ENCODE data around the gene PRKAG1.

The PRKAG1 gene

GRCh38 chr12:49026101-49026500 is 7.5 kb upstream of the PRKAG1 start:
- no peak for TF ChIP-seq CTCF (IDR thresholded peaks at IDR 0.05; ENCODE audit: insufficient read depth, missing control alignments)
- DNase-seq (ENCODE audit: insufficient read length, low spot score) (peak; percentile 6), FAIRE-seq (no peak)

GRCh38 chr12:49025463-49025862 is 6.9 kb upstream of the PRKAG1 start:
- DNase-seq (ENCODE audit: insufficient read length, low spot score), result no peak
- TF ChIP-seq CTCF (IDR thresholded peaks at IDR 0.05; ENCODE audit: insufficient read depth, missing control alignments), result no peak
- no peak for FAIRE-seq

DNA sequence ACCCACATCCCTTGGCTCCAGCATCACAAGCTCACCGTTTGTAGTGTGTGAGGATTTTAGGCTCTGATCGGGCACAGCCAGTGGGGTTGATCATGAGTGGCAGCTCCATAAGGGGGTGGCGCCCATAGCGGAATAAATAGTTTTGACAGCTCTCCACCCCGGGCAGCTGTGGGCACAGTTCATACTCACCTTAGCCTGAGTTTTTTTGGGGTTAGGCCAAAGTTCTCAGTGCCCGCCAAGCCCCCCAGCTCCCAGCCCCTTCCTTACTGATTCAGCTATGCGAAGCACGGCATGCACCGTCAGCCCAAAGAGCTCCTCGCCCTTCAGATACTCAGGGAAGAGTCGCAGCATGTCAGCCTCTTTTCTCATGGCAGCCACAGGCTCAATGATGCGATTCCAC is 6.0 kb upstream of the PRKAG1 start:
- no peak for DNase-seq (ENCODE audit: insufficient read length, low spot score)
- FAIRE-seq, result no peak
- TF ChIP-seq CTCF (IDR thresholded peaks at IDR 0.05; ENCODE audit: insufficient read depth, missing control alignments), result no peak

DNA sequence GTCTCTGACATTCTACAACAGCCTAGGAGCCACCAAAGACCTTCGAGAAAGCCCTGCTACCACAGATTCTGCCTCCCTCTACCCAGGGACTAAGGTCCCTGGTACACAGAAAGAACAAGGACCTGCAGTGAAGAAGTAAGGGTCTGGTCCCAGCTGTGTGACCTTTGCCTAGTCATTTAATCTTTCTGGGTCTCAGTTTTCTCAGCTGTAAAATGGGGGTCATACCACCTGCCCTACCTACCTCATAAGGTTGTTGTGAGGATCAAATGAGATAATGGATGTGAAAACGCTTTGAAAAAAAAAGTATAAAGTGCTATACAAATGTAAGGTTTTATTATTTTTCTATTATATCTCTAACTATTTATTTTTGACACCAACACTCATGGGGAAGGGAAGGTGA is 5.2 kb upstream of the PRKAG1 start:
- DNase-seq (ENCODE audit: insufficient read length, low spot score) (no peak), FAIRE-seq (no peak)
- no peak for TF ChIP-seq CTCF (IDR thresholded peaks at IDR 0.05; ENCODE audit: insufficient read depth, missing control alignments)

DNA sequence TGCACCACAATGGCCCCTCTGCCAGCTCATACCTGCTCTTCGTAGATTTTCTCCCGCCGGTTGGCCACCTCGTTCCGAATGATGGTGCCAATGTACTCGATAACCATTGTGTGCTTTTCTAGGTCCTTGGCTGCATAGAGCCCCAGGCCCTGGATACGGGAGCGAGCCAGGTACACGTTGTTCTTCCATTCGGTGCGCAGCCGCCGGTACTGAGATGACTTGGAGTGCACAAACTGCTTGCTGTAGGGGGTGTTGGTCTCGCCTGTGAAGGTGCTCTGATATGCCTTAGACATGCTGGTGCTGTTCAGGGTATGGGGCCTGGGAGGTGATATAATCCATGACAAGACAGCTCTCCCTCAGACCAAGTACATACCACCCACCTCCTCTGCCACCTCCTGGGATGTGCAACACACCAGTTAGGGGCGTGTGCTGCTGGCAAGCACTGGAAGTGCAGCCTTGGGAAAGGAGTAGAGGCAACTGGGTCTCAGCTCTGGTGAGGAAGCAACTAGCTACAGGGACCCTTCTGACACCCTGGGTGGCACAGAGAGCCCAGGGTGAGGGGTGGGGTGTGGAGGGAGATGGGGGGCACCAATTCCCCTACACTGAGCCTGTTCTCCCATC is 4.1 kb upstream of the PRKAG1 start:
- no peak for FAIRE-seq
- TF ChIP-seq CTCF (IDR thresholded peaks at IDR 0.05; ENCODE audit: insufficient read depth, missing control alignments), result no peak
- DNase-seq (ENCODE audit: insufficient read length, low spot score), result peak; percentile 1

DNA sequence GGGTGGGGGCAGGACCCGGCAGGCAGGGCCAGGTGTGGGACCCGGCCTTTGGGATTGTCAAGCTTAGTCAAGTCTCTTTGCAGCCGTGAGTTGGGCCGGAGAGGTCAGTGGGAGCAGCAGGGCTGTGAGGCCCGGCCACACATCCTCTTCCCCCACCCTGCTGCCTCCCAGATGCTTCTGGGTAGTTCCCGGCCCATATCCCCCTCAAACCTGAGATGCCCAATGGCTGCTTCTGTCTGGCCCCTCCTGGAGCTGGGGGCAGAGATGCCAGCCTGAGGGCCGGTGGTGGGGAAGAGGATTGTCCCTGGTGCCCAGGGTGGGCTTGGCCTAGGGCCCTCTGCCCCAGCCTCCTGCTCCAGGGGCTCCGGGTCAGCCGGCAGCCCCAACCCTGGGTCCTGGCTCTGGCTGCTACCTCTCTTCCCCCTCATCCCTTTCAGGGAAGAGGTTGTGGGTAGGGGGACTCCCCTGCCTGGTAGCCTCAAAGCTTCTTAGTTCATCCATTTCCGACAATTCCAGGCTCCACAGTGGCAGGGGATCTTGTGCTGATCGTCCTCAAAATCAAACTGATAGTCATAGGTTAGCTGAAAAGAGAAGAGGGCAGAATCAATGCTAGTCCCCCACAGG is 2.8 kb upstream of the PRKAG1 start:
- DNase-seq (ENCODE audit: insufficient read length, low spot score), result peak; percentile 22
- TF ChIP-seq CTCF (IDR thresholded peaks at IDR 0.05; ENCODE audit: insufficient read depth, missing control alignments), result no peak
- no peak for FAIRE-seq

- DNase-seq (ENCODE audit: insufficient read length, low spot score) (peak; percentile 17), FAIRE-seq (no peak)
- TF ChIP-seq CTCF (IDR thresholded peaks at IDR 0.05; ENCODE audit: insufficient read depth, missing control alignments), result no peak
Measured at GRCh38 chr12:49020441-49020840, 1.9 kb upstream of the PRKAG1 start.

Data from D721Med (cell line).